ENCODE results near the gene AOC3. TPM values are rescaled to one million over a fixed set of nuclear protein-coding genes. Genes with fewer than 3 reads are reported as not detected.
"Not testable (repeated sequence)": the region's sequence is repeated elsewhere in the genome, so short reads cannot be mapped to it uniquely, and the experiment has no call there.

The AOC3 gene
- total RNA-seq, 1 donor from 2014 or later, result 0.16 TPM

DNA sequence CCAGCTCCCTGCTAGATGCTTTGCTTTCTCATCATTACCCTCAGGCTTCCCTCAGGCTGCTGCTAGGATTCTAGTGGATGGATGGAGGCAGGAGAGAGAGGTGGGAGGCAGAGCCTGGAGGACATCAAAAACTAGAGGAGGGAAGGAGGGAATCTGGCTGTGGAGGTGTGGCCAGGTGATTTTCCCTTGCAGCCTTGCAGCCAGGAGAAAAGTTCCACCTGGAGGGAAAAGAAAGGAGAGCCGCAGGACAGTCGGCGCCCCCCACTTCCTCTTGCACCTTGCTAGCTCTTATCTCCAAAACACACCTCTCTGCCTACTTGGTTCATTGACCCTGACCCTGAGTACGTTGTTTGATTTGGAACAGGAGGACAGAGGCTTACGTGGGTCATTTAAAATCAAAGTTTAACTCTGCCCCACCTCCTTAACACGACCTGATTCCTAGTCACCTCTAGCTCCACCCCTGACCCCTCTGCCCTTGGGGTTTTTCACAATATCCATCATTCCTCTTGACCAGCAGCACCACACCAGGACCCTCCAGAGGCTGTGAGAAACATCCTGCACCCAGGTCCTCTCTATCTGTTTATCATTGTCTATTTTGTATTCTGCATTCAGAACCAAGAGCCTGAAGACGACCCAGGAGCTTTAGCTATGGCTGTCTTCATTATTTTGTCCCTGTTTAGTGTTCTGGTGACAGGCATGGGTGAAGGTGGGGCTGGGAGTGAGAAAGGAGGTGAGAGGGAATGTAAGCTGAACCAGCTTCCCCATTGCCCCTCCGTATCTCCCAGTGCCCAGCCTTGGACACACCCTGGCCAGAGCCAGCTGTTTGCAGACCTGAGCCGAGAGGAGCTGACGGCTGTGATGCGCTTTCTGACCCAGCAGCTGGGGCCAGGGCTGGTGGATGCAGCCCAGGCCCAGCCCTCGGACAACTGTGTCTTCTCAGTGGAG is 15.9 kb downstream of the AOC3 start:
- no peak for DNase-seq

- DNase-seq, result not testable (repeated sequence)
These were observed 16.8 kb downstream of the AOC3 start for GRCh38 chr17:42867694-42868261.

GRCh38 chr17:42868338-42868737 is 17.3 kb downstream of the AOC3 start:
- no peak for DNase-seq

DNA sequence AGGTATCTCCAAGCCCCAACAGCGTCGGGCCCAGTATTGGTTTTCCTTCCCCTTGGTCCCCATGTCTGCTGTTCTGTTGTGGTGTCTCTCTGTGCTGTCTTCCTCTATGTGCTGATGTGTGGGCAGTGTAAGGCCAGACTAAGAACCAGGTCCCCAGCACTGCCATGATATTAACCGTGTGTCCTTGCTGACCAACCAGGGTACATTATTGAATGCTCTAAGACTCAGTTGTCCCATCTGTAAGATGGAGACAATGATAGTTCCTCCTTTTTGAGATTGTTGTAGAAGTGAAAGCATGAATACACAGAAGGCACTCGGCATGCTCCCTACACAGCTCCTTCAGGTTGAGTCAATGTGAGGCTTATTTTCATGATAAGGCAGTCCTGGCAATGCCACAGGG is 20.6 kb downstream of the AOC3 start:
- DNase-seq, result no peak

DNA sequence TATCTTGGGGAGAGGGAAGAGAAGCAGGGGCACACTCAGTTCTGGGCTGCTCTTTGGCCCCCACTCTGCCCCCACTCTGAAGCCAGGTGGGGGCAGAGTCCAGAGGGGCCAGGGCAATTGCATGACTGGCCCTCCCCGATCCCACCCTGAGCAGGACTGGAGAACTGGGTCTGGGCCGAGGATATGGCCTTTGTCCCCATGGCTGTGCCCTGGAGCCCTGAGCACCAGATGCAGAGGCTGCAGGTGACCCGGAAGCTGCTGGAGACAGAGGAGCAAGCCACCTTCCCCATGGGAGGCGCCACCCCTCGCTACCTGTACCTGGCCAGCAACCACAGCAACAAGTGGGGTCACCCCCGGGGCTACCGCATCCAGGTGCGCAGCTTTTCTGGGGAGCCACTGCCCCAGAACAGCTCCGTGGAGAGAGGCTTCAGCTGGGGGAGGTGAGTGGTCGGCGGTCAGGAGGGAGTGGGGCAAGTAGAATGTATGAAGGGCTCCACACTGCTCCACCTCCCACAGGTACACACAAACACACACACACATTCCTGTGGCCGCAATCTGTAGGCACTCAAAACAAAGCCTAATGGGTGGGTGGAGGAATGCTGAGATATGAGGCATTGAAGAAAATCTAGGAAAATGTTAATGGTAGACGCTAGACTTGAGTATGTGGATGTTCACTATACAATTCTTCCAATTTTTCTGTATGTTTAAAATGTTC is 21.4 kb downstream of the AOC3 start:
- DNase-seq, result no peak

DNA sequence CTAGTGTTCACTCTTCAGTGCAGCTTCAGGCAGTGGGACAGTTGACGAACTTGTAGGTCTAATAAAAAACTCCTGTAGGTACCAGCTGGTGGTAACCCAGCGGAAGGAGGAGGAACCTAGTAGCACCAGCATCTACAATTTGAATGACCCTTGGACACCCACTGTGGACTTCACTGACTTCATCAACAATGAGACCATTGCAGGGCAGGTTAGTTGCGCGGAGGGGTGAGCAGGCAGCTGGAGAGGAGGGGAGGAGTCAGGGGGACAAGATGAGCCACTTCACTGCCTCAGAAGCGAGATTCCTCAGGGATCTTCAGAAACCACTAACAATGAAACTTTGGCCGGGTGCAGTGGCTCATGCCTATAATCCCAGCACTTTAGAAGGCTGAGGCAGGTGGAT is 22.3 kb downstream of the AOC3 start:
- no peak for DNase-seq

- DNase-seq, result not testable (repeated sequence)
These were observed 23.1 kb downstream of the AOC3 start for GRCh38 chr17:42873932-42874695.

- no peak for DNase-seq
These were observed 26.0 kb downstream of the AOC3 start for GRCh38 chr17:42877037-42877436.

- no peak for DNase-seq
These were observed 27.3 kb downstream of the AOC3 start for GRCh38 chr17:42878123-42878880.

- no peak for DNase-seq
These were observed 28.1 kb downstream of the AOC3 start for GRCh38 chr17:42878924-42879595.

GRCh38 chr17:42879596-42879985 is 28.6 kb downstream of the AOC3 start:
- no peak for DNase-seq

DNA sequence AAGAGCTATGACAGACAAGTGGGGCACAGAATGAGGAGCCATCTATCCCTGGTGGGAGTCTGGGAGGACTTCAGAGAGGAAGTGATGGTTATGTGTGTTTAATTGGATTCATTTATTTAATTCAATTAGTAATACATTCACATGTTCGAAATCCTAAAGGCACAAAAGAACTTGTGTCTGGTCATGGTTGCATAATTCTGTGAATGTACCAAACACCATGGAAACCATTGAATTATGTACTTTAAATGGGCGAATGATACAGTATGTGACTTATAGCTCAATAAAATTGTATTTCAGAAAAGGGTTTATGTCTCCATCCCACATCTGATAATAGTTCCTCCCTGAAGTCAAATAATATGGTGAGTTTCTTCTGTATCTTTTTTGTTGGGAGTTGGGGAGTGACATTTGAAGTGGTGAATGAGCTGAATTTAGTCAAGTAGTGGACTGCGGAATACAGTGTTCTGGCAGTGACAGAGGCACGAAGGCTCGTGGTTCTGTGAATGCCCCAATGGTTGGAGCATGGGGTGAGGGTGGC is 29.8 kb downstream of the AOC3 start:
- DNase-seq, result no peak

DNA sequence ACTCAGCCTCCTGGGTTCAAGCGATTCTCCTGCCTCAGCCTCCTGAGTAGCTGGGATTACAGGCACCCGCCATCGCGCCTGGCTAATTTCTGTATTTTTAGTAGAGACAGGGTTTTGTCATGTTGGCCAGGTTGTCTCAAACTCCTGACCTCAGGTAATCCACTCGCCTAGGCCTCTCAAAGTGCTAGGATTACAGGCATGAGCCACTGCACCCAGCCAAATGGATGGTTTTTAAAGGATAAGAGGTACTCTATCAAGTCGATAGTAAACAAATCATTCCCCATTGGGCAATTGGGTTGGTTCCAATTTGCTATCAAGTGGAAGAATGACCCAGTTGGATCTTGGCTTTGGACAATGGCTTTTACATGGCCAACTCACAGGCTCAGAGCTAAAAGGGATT is 30.7 kb downstream of the AOC3 start:
- DNase-seq, result not testable (repeated sequence)

DNA sequence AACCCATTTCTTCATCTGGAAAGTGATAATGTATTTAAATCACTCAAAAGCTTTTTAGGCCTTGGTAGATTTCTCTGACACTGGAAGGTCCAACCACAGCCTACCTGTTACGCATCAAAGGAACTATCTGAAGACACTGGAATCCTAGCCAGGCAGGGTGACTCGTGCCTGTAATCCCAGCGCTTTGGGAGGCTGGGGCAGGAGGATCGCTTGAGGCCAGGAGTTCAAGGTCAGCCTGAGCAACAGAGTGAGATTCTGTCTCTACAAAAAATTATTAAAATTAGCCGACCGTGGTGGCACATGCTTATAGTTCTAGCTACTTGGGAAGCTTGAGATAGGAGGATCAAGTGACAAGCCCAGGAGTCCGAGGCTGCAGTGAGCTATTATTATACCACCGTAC is 31.2 kb downstream of the AOC3 start:
- DNase-seq, result no peak

DNA sequence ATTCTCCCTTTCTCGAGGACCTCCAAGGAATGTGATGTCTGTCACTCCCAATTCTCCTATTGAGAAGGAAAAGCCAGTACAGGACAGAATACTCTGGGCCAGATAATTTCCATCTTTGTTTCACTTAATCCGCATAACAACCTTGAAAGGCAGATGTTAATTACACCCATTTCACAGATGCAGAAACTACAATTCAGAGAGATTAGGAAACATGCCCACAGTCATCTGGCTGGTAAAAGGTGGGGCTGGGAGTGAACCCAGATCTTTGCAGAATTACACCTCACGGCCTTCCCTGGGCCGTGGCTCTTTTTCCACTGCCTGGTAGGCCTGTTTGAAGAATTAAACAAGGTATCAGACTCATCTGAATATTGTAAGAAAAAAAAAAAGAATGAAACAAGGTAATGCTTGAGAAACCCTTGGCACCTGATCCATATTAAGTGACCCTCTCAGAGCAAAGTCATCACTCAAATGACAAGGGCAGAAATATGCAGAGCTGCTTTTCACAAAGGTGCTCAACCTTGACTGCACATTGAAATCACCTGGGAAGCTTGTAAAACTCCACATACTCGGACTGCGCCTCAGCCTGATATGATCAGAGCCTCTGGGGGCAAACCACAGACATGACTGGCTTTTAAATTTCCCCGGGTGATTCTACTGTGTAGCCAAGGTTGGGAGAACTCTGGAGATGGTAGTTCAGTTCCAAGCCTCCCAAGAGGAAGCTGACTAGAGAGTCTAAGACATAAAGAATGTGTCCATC is 33.0 kb downstream of the AOC3 start:
- DNase-seq, result no peak

DNA sequence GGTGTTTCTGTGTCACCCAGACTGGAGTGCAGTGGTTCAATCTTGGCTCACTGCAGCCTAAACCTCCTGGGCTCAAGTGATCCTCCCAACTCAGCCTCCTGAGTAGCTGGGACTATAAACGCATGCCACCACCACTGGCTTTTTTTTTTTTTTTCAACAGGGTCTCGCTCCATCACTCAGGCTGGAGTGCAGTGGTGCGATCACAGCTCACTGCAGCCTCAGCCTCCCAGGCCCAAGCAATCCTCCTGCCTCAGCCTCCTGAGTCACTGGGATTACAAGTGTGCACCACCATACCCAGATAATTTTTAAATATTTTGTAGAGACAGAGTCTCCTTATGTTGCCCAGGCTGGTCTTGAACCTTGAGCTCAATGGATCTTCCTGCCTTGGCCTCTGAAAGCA is 34.8 kb downstream of the AOC3 start:
- DNase-seq, result not testable (repeated sequence)

- DNase-seq, result no peak
These were observed 35.5 kb downstream of the AOC3 start for GRCh38 chr17:42886283-42887176.

DNA sequence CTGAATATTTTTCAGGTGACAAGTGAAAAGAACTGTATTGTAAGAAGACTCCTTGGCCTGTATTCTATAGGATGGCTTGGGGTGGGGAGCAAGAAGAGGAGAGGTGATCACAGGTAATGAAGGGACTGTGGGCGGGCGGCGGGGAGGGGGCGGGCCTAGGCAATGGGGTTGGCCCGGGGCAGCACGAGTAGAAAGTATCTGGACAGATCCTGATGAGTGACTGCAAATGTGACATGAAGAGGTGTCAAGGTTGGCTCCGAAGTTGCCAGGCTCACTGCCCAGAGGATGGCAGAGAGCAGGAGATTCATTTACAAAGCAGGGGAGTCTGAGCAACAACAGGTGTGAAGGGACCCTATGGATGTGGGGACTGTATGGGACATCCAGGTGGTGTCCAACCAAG is 38.8 kb downstream of the AOC3 start:
- no peak for DNase-seq
